Tibial nerve (tissue), 4 donors: ENCODE measurements around the gene UGT1A6. TPM values are rescaled to one million over a fixed set of nuclear protein-coding genes. Genes with fewer than 3 reads are reported as not detected.

Experiments
- DNase-seq, 2 donors: peaks; one replicate each; pipeline ENCODE4 v3.0.0-alpha.2; 2019; ENCODE audit warnings: low spot score in 2 of 2
- H3K27ac ChIP-seq, 4 donors: fragments of 200-600 bp; sonication (generic) in 3 of 4; one replicate each; pipeline ENCODE4 v1.5.1; 2017 to 2019; ENCODE audit warnings: mild to moderate bottlenecking in 1 of 4
- H3K27me3 ChIP-seq, 2 donors: fragments of 200-600 bp; sonication (generic) in 1 of 2; one replicate each; pipeline versions ENCODE4 v1.5.1 to v1.6.0; 2017 to 2019
- H3K36me3 ChIP-seq, 3 donors: fragments of 200-600 bp; sonication (generic); one replicate each; pipeline ENCODE4 v1.5.1; 2018 to 2019
- H3K4me1 ChIP-seq, 4 donors: fragments of 200-600 bp; sonication (generic) in 3 of 4; one replicate each; pipeline ENCODE4 v1.5.1; 2017 to 2019
- H3K4me3 ChIP-seq, 4 donors: fragments of 200-600 bp; sonication (generic) in 3 of 4; one replicate each; pipeline ENCODE4 v1.5.1; 2017 to 2019; ENCODE audit warnings: mild to moderate bottlenecking in 1 of 4, moderate library complexity in 1 of 4
- H3K9me3 ChIP-seq, 4 donors: fragments of 200-600 bp; sonication (generic) in 3 of 4; one replicate each; pipeline ENCODE4 v1.5.1; 2017 to 2019
- CTCF ChIP-seq, 5 experiments: fragments of 200-600 bp in 3 of 5; fragments of 450-650 bp in 2 of 5; sonication (generic) in 3 of 5; IDR thresholded peaks; one replicate each; pipeline ENCODE4 v1.5.1; 2016 to 2019; ENCODE audit warnings: antibody characterized with exemption in 5 of 5, mild to moderate bottlenecking in 3 of 5, moderate library complexity in 2 of 5
- EP300 ChIP-seq, 2 donors: sonication (generic); formaldehyde crosslinking; IDR thresholded peaks; one replicate each; pipeline ENCODE4 v1.6.1; 2017; ENCODE audit warnings: antibody characterized with exemption in 2 of 2, mild to moderate bottlenecking in 1 of 2
- POLR2A ChIP-seq, 2 donors: fragments of 450-650 bp; IDR thresholded peaks; one replicate each; pipeline ENCODE4 v1.6.1; 2017; ENCODE audit warnings: antibody characterized with exemption in 2 of 2, mild to moderate bottlenecking in 2 of 2, moderate library complexity in 2 of 2
- WGBS, 2 donors: methylation state at CpG; one replicate each; pipeline ENCODE4 v1.1.5; 2018; 5-methylcytosine and 5-hydroxymethylcytosine counted together
- total RNA-seq, 4 donors: library from RNA; depleted of rRNA; stranded (reverse); fragments of >200 nt; gene quantifications; one replicate each; pipeline ENCODE4 v1.1.0, GENCODE V29; 2016

UGT1A6 gene
- total RNA-seq, 4 donors from 2014 or later, result 0.39 TPM; not detected in 3

GRCh38 chr2:233815861-233816260, 123.2 kb downstream of the UGT1A6 start:
- H3K9me3 ChIP-seq, result no peaks in the 10 kb centered on the region
- no peaks in the 10 kb centered on the region for H3K27me3 ChIP-seq
- TF ChIP-seq POLR2A (IDR thresholded peaks at IDR 0.05) (no peak), CTCF (IDR thresholded peaks at IDR 0.05) (no peak), EP300 (IDR thresholded peaks at IDR 0.05) (no peak)
- 60 to 69% methylated on average over 6 of the region's 6 CpGs for WGBS, 2 donors
- H3K27ac ChIP-seq, result no peak overlapping the region
- H3K4me1 ChIP-seq, result no peaks in the 10 kb centered on the region
- no peak overlapping the region for H3K4me3 ChIP-seq
- DNase-seq, result no peak
- H3K36me3 ChIP-seq, result no peaks in the 10 kb centered on the region

- TF ChIP-seq CTCF (IDR thresholded peaks at IDR 0.05), result no peak
- no peak for TF ChIP-seq EP300 (IDR thresholded peaks at IDR 0.05)
- TF ChIP-seq POLR2A (IDR thresholded peaks at IDR 0.05), result no peak
- Histone ChIP-seq H3K27ac (no peak overlapping the region), H3K36me3 (no peaks in the 10 kb centered on the region), H3K4me1 (no peaks in the 10 kb centered on the region), H3K4me3 (no peak overlapping the region), H3K9me3 (no peaks in the 10 kb centered on the region), H3K27me3 (no peaks in the 10 kb centered on the region)
- no peak for DNase-seq
- 26 to 37% methylated on average over 2 of the region's 2 CpGs for WGBS, 2 donors
Observed at GRCh38 chr2:233816334-233816733, 123.6 kb downstream of the UGT1A6 start.

- no peak overlapping the region for H3K4me3 ChIP-seq
- TF ChIP-seq CTCF (IDR thresholded peaks at IDR 0.05) (no peak), POLR2A (IDR thresholded peaks at IDR 0.05) (no peak), EP300 (IDR thresholded peaks at IDR 0.05) (no peak)
- no peaks in the 10 kb centered on the region for H3K4me1 ChIP-seq
- H3K27me3 ChIP-seq, result no peaks in the 10 kb centered on the region
- no peaks in the 10 kb centered on the region for H3K36me3 ChIP-seq
- 52 to 63% methylated on average over 4 of the region's 4 CpGs for WGBS, 2 donors
- no peak for DNase-seq
- no peaks in the 10 kb centered on the region for H3K9me3 ChIP-seq
- H3K27ac ChIP-seq, result no peak overlapping the region
Observed at GRCh38 chr2:233816771-233817170, 124.1 kb downstream of the UGT1A6 start.

GRCh38 chr2:233817361-233817911, 124.7 kb downstream of the UGT1A6 start:
- H3K36me3 ChIP-seq, result no peaks in the 10 kb centered on the region
- DNase-seq, result no peak
- 73 to 90% methylated on average over 3 of the region's 3 CpGs for WGBS, 2 donors

More at GRCh38 chr2:233817361-233817911, 124.7 kb downstream of the UGT1A6 start:
- Histone ChIP-seq H3K4me1 (no peaks in the 10 kb centered on the region), H3K27me3 (no peaks in the 10 kb centered on the region), H3K4me3 (no peak overlapping the region), H3K9me3 (no peaks in the 10 kb centered on the region), H3K27ac (no peak overlapping the region)
- TF ChIP-seq CTCF (IDR thresholded peaks at IDR 0.05) (no peak), POLR2A (IDR thresholded peaks at IDR 0.05) (no peak), EP300 (IDR thresholded peaks at IDR 0.05) (no peak)
